Hypothalamus (tissue), 51 donors: ENCODE data around the gene SSC4D.

Experiments used
- DNase-seq, 51 donors: peaks; one replicate each; lab custom pipeline; 2025; lab: John Stamatoyannopoulos, UW

SSC4D gene

DNA sequence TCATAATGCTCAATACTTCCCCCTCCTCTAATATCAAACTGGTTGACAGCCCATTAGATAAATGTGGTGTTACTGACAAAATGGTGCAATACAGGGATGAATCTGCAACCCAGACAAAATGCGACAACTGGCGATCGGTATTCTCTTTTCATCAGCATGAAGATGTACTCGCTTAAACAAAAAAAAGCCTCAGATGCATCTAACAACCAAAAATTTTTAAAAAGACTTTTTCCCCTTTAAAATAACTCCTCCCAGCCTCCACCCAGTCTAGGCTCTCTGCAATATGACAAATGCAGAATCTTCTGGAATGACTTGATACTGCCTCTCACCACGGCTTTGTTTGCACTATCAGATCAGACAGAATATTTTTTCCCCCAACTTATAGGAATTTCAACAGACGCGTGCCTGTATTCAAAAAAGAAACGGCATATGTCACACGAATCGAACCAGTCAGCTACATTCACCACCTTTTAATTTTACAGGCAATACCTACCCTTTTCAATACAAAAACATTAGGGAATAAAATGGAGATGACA lies 52.0 kb downstream of the SSC4D start:
- peak in 2 of 51 donors; percentile 67 to 80 for DNase-seq

DNA sequence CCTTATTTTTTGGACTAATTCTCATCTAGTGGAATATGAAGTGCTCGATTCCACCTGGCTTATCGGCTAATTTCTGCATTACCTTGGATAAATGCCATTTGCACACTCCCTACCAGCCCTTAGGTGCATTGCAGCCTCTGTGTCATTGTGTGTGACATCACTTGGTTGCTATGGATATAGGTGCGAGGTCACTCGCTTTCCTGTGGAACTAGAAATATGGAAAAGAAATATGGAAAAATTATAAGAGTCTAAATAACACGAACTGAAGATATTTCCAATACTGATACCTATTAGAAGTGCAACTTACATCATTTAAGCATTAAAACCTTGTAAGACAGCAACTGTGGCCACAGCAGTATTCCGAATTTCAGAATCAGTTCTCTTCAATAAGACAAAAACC lies 52.7 kb downstream of the SSC4D start:
- DNase-seq: no peak

DNA sequence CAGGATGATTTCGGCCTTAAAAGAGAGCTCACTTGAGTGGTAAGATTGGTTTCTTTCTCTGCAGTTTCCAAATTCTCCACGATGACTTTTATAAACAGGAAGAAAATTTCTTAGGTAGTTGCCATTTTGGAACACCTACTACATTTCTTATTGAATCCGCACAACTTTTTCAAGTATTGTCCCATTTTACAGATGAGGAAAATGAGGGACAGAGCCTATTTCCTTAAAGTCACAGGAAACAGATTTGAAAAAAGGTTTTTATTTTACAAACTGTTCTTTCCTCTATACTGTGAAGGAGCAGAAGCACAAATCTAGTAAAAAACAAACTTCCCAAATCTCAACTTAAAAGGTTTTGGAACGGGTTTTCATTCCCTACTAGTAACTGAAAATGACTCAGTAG lies 53.4 kb downstream of the SSC4D start:
- DNase-seq: no peak

DNA sequence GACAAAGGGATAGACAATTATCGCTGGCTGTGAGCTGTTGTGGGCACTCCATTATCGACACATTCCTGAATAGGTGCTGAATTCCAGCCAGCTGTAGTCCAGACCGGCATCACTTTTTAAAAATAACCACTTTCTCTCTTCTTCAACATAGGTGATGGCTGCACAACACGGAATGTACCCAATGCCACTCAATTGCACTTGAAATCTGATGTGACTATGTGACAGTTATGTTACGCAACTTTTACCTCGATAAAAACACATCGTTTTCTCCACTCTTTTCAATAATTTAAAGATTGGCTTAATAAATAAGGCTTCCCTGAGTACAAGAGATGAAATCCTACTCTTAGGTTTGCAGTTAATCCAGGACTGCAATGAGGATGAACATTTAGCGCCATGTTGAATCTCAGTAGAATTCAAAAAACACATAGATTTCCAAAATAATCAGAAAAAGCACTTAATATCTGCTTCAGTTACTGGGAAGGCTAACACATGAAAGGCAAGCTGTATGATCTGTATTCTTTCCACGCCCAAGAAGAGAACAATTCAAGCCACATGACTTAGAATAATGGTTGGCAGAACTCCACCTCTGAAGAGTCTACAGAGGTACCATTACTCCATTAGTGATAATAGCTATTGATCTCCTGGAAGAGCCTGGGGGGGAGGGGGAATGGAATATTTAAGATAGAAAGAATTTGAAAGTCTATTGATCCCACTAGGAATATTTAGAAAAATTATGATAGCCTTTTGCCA lies 54.3 kb downstream of the SSC4D start:
- peak in 5 of 51 donors; percentile 3 to 59 (median 36) for DNase-seq

DNA sequence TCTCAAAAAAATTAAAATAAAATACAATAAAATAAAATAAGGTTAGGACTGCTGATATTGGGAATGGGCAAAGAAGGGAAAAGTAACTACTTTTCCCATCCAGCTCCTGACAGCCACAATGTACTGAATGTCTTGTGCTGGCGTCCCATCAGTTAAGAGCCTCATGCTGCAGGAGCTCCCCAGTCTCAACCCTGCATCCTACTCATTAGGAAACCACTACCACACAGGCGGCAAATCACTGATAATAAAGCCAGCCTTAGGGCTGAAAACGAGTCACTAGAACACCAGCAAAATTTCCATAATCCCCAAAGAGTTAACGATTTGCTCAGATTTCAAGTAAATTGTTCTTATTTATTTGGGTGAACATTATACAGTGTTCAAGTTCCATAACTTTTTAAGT lies 55.0 kb downstream of the SSC4D start:
- peak in 1 of 51 donors; percentile 10 for DNase-seq

DNA sequence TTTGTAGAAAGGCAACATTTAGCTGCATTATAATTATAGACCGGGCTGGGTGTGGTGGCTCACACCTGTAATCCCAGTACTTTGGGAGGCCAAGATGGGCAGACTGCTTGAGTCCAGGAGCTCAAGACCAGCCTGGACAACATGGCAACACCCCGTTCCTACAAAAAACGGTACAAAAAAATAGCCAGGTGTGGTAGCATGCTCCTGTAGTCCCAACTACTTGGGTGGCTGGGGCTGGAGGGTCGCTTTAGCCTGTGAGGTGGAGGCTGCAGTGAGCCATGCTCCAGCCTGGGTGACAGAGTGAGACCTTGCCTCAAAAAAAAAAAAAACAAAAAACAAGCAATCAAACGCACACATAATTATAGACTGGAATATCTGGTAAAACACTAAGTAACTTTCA lies 55.8 kb downstream of the SSC4D start:
- no peak for DNase-seq

DNA sequence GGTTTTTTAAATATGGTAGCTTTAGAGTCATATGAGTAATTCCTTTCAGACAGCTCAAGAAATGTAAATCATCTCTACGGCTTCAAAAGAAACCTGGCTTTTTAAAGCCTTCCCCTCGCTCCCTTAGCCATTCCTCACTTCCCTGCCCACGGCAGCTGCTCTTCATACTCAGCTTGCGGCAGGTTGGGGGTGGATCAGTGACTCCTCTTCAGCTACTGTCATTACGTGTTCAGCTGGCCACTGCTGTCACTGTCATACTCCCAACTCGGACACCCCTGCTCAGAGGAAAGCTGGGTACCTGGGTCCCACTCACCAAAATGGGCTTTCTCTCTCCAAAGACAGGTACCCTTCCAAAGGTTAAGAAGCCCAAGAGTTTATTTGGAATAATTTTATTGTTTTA lies 57.3 kb downstream of the SSC4D start:
- peak in 1 of 51 donors; percentile 56 for DNase-seq

DNA sequence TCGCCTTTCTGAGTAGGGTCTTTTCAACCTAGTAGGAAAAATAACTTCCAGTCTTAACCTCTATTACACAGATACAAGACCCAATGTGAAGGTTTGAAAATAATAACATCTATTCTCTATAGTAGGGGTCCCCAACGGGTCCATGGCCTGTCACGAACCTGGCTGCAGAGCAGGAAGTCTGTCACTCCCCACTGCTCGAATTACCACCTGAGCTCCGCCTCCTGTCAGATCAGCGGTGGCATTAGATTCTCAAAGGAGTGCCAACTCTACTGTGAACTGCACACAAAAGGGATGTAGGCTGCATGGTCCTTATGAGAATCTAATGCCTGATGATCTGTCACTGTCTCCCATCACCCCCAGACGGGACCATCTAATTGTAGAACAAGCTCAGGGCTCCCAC lies 58.1 kb downstream of the SSC4D start:
- DNase-seq: no peak

DNA sequence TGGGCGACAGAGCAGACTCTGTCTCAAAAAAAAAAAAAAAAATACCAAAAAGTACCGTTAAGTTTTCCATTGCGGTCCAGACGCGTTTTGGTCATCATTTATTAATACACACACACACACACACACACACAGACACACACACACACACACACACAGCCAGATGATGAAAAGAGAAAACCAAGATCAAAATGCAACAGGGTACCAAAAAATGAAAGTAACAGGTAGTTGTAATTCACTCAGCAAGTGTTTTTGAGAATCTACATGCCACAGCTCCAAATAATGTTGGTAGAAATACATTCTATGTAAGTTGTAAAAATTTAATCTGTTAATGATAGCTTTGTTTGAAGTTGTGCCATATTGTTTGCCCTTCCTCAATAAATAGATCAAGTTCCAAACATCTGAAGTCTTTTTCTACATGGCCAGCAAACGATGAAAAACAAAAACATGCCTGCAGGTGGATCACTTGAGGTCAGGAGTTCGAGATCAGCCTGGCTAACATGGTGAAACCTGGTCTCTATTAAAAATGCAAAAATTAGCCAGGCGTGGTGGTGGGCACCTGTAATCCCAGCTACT lies 60.1 kb downstream of the SSC4D start:
- DNase-seq: no peak

DNA sequence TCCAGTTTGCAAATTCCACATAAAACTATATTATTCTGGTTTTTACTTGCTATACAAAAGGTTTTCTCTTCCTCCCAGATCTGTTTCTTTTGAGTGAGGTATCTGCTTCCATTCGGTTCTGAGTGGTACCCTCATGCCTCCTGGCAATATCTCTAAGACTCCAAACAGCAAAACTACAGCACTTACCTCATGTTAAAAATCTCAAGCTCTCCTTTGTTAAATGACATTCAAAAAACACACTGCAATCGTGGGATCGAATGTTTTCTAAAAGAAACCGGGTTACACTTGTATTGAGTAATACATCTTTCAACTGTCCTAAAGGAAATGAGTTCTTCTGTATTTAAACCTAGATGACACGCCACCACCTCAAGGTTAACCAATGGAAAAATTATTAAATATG lies 61.8 kb downstream of the SSC4D start:
- DNase-seq: no peak

DNA sequence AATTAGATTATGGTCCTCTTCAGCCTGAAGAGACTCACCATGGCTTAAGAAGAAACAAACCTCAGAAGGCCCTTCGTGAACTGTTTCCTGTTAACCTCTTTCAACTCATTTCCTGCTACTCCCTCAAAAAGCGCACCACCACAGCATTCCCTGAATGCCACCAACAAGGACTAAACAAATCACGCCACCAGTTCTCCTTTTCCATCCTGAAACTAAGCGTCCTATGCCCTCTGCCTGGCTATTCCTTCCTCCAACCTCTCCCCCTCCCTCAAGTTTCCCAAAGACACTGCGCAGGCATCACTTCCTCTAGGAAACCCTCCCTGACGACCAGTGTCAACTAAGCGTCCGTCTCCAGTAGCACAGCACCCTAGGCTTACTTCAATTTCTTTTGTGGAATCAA lies 62.7 kb downstream of the SSC4D start:
- DNase-seq: no peak

DNA sequence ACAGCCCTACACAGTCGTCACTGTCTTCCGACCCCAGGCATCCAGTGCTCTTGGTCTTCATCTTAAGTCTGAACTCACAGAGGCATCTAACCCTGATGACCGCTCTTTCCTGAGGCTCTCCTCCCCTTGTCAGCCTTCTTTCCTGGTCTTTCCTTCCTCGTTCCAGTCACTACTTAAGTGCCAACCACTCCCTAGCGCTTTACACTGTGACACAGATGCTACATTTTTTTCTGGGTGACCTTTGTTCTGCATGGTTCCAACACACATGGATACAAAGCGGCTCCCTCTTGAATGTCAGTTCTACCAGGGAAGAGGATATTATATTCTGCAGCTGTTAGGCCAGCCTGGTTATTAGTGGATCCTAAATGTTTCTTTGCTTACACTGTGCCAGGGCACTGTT lies 63.4 kb downstream of the SSC4D start:
- no peak for DNase-seq

DNA sequence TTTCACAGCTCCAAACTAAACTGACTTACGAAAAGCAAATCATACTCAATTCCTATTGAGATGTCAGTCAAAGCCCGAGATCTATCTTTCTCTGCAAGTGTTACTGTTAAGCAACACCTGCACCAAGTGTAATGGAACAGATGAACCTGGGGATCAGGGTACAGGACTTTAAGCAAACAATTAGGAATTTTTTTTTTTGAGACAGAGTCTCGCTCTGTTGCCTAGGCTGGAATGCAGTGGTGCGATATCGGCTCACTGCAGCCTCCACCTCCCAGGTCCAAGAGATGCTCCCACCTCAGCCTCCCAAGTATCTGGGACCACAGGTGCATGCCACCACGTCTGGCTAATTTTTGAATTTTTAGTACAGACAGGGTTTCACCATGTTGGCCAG lies 65.6 kb downstream of the SSC4D start:
- no peak for DNase-seq

DNA sequence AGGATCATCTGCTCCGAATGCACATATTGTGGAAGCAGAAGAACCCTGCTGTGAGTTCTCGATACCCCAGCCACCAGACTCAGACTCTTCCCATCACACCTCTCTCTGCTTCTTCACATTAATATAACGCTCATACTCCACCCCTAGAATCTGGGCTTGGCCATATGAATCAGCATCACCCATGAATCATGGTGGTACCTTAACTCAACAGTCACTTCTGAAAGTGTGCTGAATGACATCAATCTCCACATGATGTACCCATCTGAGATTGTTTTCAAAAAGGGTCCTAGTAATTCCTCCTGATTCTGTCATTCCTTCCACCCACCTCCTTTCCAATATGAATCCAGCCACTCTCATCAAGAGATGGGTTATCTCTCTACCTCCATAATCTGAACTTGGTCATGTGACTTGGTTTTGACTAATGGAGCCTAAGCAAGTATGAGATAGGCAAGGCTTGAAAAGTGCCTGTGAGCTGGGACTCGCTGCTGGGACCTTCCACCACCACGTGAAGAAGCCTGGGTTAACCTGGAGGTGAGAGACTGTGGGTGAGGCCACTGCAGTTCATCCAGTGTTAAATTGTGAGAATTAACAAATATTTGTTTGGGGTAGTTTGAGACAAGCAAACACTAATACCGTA lies 66.1 kb downstream of the SSC4D start:
- DNase-seq: no peak

DNA sequence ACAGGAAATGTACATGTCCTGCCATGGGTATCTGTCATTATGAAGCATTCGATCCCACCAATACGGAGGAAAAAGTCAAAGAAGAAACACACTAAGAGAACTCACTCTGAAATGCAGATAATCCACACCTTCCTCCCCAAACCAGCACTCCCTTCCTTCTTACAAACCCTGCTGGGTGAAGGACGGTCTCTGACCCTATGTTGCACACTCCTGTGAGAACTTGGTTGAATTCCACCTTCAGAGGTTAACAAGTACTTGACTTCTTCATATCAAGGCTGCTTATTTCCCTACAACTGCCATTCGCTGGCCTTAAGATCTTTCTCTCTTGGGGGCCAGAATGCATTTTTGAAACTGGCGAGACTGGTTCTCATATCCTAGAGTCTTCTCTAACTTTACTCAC lies 67.3 kb downstream of the SSC4D start:
- no peak for DNase-seq

DNA sequence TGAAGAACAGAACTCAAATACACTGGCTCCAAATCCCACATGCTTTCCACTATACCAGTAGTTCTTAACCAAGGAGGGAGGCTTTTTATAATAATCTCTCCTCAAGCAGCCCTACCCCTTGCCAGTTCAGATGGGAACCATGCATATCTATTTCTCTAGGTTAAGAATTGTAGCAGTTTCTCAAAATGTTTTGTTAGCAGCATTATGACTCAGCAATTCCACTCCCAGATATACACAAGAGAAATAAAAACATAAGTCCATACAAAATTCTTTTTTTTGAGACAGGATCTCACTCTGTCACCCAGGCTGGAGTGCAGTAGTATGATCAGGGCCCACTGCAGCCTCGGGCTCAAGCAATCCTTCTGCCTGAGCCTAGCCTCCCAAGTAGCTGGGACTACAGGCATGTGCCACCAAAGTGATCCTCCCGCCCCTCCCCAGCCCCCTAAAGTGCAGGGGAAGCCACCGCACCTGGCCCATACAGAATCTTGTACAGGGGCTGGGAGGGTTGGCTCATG lies 68.8 kb downstream of the SSC4D start:
- DNase-seq: no peak
